Epidermal melanocyte (primary cell): ENCODE measurements around the gene CCT7.
"Not testable (repeated sequence)": the region's sequence is repeated elsewhere in the genome, so short reads cannot be mapped to it uniquely, and the experiment has no call there.

Experiments
- DNase-seq: peaks from one replicate; pipeline ENCODE4 v3.0.0; 2011; ENCODE audit warnings: low spot score; ENCODE audit not compliant: insufficient read length

CCT7 gene

DNA sequence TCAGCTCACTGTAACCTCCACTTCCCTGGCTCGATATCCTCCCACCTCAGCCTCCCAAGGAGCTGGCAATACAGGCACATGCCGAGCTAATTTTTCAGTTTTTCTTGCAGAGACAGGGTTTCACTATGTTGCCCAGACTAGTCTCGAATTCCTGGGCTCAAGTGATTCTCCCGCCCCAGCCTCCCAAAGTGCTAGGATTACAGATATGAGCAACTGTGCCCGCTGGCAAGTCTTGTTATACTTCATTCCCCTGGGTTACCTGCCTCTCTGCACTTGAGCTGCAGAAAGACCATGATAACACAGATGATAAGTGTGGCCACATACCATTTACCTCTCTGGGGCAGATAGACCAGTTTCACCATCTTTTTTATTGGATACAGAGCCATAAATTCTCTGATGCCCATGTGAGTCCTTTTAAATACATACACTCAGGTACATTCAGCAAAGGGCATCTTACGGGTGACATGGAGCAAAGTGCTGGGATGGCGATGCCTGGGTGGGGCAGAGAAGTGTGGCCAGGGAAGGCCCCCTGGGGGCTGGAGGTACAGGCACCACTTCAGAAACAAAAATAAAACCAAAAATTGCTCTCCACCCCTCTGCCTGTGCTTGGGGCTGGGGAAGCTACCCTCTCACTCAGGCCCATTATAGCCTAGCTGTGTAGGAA is 20.4 kb downstream of the CCT7 start:
- DNase-seq = no peak

DNA sequence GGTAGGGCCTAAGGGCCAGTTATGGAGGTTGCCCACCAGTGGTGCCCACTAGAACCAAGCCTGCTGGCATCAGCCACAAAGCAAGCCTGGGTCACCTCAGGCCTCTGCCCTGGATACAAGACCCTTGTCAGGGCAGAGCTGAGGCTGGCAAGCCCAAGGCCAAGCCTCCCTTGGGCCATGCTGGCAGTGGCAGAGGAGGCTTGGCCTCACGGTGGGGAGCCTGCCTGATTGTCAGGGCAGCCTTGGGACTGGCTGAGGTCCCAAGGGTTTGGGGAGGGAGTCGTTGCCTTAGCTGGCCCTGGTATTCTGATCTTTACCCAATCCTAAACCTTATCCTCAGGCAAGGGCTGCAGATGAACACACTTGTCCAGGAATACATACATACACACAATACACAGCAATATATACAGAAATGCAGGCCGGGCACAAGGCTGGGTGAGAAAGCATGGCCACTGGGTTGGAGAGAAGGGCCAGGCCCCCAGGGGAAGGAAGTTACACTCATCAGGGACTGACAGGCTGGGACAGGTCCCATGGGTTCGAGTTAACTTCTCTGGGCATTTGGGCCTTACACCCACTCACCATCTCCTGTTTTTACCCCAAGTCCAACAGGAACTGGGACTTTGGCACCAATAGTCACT is 21.0 kb downstream of the CCT7 start:
- no peak for DNase-seq

- DNase-seq = no peak
Observed at GRCh38 chr2:73255907-73256617, 22.0 kb downstream of the CCT7 start.

DNA sequence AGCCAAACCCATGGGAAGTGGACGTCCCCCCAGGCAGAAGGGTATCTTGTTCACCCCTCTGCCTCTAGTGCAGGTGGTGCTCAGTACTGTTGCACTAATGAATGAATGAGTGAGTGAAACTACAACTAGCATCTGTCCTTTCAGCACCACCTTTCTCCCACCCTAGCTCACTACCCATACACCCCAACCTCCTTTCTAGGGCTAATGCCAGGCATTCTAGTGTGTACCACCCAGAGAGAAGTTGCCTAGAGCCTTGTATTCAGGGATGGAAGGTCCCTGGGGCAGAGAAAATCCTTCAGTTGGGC is 22.5 kb downstream of the CCT7 start:
- DNase-seq = no peak

GRCh38 chr2:73257021-73257420 is 22.9 kb downstream of the CCT7 start:
- DNase-seq = no peak

DNA sequence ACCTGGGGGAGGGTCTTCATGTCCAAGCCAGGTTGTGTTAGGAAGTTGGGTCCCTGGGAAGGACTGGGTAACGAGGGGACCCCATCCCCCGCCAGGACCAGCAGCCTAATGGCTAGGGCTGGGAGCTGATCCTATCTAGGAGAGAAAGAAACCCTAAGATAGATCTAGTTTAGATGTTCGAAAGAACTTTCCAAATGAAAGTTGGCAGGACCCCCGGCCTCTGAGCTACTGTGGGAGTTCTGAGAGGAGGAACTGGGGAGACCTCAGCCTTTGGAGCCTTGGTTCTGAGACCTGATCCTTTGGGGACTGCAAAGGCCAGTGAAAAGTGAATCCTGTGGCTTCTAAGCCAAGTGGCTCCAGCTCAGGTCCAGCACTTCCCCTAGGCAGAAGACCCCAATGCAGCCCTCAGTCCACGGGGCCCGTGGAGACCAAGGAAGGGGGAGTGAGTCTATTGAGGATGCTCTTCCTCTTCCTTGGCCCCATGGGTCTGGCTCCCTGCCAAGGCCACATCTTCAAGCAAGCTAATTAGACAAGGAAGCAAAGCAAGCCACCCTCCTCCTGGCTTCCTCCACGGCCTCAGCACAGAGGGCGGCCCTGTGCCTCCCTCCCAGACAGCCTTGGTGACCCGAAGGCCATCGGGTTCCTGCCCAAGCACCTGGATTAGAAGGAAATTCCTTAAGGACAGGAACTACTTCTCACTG is 23.5 kb downstream of the CCT7 start:
- DNase-seq = no peak

GRCh38 chr2:73258186-73258912 is 24.2 kb downstream of the CCT7 start:
- no peak for DNase-seq

DNA sequence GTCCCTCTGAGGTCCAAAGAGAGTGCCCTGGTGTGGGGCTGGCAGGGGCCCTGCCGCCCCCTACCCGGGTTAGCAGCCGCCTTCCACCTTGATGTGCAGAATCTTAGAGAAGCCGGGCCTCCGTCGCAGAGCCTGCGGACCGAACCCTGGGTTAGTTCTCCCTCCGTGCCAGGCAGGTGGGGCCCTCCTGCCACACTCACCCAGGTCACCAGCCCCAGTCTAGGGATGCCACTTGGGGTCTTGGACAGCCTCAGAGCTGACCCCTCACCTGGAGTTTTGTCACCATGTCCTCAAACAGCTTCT is 24.8 kb downstream of the CCT7 start:
- no peak for DNase-seq

- no peak for DNase-seq
Observed at GRCh38 chr2:73259276-73259675, 25.2 kb downstream of the CCT7 start.

GRCh38 chr2:73259704-73260337 is 25.7 kb downstream of the CCT7 start:
- no peak for DNase-seq

GRCh38 chr2:73260338-73260984 is 26.4 kb downstream of the CCT7 start:
- DNase-seq = peak; percentile 57

DNA sequence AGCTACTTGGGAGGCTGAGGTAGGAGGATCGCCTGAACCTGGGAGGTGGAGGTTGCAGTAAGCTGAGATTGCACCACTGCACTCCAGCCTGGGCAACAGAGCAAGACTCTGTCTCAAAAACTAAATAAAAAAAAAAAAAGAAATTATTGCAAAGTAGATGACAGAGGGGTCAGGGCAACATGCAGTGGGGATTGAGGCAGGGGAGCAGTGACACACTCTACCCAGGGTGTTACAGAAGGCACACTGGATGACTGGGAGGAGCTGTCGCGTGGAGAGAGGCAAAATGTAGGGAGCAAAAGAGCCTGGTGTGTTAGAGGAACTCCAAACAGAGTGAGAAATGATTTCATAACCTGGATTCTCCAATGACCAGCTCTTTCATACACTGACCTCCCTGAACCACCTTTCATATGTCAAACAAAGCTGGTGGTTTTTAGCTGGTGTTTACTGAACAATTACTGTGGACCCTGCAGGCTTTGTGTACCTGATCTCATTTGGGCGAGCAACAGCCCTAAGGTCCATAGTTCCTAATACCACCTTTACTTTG is 28.1 kb downstream of the CCT7 start:
- DNase-seq = no peak

DNA sequence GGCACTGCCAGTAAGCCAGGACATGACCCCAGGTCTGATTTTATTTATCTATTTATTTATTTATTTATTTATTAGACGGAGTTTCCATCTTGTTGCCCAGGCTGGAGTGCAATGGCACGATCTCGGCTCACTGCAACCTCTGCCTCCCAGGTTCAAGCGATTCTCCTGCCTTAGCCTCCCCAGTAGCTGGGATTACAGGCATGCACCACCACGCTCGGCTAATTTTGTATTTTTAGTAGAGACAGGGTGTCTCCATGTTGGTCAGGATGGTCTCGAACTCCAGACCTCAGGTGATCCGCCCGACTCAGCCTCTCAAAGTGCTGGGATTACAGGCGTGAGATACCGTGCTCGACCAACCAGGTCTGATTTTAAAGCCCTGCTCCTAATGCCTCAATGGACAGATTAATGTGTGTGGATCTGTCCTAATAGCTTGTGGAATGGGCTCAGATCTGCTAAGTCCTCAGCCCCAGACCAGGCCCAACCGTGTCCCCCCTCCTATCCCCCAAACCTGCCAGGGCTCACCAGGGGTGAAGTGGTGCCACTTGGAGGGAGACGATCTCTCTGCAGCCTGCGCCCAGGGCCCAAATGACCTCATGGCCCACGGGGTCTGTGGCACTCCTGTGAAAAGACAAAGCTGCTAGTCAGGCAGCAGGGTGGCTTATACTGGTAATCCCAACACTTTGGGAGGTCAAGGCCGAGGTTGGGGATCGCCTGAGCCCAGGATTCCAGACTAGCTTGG is 28.8 kb downstream of the CCT7 start:
- not testable (repeated sequence) for DNase-seq

DNA sequence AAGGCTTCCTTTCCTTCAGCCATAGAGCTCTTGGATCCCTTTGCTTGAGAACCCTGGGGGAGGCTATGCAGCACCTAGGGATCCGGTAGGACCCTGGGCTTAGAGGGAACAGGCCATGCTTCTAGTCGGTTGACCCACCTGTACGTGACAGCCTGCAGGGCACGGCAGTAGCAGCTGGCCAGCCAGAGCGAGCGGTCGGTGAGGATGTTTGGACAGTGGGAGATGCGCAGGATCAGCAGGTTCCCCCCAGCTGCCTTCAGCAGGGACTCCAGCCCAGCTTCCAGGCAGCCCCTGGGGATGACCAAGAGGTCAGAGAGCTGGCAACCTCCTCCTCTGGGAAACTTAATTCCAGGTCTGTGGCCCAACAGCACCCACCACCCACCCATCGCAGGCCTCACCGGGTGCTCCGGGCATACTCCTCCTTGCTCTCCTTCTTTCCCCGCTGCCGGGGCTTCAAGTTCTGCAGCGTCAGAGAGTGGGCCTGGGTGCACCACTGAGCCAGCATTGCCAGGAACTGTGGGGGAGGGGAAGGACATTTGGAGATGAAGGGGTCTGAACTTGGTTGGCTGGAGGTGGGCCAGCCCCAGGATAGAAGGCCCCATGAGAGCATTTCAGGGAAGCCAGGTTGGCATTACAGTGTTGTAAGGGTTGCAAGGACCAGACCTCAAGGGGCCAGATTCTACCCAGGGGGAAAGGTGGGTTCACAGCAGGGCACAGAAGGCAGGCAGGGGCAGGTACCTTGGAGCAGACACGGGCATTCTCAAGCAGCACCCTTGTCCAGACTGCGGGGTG is 29.6 kb downstream of the CCT7 start:
- no peak for DNase-seq

DNA sequence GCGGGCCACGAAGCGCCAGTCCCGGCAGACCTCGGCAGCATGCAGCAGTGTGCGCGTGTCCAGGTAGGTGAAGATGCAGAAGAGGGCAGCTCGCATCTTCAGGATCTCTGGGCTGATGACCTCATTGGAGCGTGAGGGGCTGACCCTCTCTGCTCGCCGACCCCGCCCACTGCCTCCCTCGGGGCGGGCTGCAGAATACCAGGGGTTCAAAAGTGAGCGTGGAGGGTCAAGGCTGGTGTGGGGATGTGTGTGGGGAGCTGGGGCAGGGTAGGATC is 30.2 kb downstream of the CCT7 start:
- DNase-seq = no peak

DNA sequence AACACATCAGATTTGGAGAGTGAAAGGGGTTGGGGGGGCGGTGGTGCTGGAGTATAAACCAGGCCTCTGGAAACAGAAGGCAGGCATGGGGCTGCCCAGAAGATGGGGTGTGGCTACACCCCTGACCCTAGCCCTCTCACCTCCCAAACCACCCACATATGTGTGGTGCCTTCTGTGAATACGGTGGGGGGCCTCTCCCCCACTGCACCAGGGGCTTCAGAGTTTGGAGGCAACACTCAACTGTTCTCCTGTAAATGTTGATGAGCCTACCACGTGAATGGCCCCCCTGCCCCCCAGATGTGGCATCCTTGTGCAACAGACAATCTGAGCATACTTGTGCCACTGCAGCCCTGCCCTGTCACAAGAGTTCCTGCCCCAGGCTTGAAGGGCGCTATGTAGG is 30.7 kb downstream of the CCT7 start:
- no peak for DNase-seq

DNA sequence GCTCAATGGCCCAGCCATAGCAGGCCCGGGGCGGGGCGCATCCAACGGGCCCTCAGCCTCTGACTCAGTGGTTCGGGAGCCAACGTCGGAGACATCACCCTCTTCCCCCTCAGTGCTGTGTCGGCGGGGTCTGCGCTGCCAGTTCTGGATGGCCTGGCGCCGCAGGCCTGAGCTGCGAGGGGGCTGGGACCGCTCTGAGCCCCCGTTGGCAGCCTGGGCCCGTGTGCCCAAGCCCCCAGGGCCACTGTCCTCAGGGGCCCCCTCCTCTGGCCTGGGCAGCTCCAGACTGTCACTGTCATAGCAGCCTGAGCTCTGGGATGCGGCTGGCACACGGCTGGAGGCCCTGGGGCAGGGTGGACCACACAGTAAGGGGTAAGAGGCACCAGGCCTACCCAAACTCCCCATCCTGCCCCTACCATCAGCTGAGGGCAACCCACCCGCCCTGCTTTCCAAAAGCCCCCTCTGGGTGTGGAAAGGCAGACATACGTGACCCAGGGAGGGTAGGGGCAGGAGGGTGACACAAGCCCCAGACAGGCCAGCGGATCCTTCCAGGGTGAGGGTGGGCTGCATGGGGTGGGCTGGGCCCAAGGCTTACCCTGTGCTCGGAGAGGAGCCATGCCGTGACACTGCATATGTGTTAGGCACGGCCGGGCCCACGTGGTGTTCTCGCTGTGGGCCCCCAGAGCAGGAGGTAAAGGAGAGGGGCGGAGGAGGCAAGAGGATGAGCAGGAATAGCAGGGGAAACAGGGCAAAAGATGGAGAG is 31.4 kb downstream of the CCT7 start:
- DNase-seq = no peak

DNA sequence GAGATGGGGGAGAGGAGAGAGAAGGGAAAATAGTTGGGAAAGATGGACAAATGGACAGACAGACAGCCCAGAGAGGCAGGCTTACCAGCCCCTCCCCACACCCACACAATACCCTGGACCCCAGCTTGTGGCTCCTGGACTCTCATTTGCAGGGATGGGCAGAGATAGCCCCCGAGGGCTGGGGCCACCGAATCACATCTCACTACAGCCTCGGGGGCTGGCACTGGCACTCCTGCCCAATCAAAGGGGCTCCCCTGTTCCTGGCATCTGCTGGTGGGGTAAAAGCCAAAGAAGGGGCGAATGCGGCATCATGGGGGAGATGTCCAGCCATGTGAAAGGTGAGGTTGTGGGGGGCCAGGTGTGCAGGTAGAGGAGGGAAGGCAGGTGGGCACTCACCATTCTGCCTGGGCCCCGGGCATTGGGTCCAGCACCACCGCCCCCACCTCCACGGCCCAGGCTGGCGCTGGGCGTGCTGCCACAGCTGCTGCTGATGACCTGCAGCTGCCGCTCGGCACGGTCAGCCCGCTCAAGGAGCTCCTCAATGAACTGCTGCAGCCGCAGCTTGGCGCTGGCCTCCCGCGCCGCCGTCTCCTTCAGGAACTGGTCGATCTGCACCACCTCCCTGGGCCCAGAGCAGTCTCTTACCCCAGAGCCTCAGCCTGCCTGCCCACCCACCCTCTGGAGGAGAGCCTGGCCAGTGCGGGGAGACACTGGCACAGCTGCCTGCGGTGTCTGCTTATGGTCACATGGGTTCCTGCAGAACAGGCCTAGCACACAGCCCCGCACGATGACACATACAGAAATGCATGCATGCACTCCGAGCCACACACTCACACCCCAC is 32.2 kb downstream of the CCT7 start:
- no peak for DNase-seq
